HG03565 (cell line): ENCODE data around the gene SLC39A11.

Experiments
- ATAC-seq: cut with Tn5 transposase; IDR thresholded peaks from one replicate; pipeline ENCODE4 v1.9.1; 2021; ENCODE audit warnings: mild to moderate bottlenecking, moderate library complexity; ENCODE audit not compliant: unreplicated experiment

Gene SLC39A11

DNA sequence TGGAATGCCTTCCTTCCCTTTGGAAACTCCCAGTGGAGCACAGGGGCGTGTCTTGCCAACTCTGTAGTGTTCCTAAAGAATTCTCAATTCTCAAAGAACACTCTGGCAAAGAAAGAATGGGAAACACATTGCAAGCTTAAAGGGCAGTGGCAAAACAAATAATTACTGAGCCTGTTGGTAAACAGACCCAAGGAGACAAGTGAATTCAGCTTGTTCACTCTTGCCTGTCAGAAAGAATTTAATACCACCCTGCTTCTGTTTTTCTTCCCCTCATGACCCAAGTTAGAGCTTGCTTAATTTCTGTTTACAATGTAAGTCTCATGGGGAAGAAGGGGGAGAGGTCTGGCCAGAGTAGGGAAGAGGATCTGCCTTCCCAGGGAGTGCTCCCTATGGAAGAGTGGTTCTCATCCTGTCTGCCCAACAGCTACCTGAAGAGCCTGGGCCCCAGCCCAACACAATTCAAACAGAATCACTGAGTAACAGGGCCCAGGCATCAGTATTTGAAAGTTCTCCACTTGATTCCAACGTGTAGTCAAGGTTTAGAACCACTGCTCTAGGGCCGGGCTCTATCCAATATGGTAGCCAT is 386.0 kb downstream of the SLC39A11 start:
- ATAC-seq: no peak

DNA sequence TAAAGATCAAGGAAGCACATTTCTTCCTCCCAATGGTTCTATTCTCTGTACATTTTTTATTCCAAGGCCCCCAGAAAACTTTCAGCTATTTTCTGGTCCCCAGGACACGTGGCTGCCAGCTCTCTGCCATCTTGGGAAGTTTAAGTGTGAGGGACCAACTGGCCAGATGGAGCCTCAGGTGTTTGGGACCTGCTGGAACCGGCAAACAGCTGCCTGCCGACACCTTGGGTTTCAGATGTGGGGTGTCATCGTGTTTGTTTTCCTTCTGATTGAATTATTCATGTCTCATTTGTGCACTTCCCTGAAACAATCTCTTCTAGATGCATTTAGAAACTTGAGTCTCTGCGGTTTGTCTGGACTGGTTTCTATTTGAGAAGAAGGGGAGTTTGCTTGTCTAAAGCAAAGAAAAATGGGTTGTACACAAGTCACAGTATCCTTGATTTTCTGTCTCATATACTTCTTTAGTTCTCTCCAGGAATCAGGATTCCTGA is 386.5 kb downstream of the SLC39A11 start:
- peak; percentile 91 for ATAC-seq

DNA sequence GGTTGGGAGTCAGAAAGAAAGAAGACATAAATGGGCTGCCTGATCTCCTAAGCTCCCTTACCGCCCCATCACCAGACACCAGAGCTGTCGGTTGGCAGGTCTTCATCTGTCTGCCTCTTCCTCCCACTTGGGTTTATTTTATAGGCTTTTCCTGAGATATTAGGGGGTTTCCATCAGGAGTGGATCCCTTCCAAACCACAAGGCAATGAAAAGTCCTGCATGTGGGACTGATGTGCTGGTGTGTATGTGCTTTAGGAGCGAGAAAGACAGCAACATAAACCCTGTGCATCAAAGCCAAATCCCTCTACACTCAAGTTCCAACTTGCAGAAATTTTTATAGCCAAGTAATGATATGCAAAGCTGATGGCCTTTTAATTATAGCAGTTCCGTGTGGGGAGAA is 389.5 kb downstream of the SLC39A11 start:
- ATAC-seq: no peak

DNA sequence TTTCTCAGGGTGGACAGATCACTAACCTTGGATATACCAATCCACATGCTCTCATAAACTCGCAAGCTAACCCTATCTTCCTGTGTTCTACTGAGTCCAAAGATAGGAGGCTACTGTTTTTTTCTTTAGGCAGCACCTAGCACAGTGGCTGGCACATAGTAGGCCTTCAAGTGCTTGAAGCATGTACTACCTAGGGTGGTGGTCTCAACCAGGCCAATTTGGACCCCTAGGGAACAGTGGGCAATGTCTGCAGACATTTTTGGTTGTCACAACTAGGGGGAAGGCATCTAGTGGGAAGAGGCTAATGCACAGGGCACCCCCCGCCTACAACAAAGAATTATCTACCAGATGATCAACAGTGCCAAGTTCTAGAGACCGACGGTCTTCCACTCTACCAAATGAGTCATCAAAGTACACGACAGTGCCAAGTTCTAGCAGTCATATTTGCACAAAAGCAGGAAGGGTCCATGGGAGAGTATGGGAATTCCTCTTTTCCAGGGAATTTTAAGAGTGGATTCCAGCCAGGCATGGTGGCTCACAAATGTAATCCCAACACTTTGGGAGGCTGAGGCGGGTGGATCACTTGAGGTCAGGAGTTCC is 390.3 kb downstream of the SLC39A11 start:
- ATAC-seq: no peak

DNA sequence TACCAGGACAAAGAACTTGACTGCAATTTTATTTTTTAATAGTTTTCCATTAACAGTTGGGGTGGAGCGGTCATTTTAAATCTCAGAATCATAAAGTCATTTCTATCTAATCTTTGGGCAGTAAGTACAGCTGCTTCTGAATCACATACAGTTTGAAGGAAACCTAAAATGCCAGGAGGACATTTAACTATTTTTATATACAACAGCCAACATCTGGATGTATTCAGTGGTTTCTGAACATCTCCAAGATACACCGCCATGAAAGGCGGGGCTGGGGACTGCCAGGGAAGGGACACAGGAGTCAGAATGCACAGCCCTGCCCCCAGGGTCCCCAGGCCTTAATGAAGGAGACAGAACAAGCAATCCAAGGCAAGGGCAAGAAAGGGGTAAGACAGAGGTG is 392.3 kb downstream of the SLC39A11 start:
- ATAC-seq: no peak

DNA sequence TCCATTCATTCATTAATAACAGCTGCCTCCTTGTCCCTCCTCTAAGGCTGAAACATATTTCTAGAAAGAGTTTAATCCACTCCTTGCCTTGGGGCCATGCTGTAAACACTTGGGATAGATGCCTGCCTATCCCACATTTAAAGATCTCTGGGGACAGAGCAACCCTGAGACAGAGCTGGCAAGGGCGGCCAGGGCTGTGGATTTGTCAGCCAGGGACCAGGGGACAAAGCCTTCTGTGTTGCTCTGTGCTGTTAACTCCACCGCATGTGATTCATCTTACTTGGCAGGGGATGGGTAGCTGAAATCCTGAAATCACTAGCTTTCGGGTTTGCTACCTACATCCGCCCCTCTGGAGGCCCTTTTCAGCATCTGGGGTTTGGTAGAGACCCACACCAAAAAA is 392.9 kb downstream of the SLC39A11 start:
- no peak for ATAC-seq

DNA sequence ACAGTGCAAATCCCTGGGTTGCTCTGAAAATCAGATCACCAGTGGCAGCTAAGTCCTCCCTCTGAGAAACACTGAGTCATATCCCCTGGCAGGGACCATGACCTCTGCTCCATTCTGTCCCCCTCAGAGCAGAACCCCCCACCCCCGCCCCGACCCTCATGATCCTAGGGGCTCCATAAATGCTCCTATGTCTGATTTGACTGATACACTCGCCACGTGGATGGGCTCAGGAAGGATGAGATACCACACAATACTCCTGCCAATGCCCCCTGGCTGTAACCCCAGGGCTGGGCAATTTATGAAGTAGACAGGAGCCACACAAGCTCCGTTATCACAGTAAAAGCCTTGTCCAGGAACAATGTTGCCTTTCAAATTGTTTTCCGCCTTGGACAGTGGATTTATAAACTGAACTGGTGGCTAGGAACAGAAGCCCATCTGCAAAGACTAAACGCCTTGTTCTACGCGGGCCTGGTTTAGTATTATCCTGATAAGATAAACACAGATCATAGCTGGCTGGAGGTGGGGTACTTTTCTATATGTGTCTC is 394.8 kb downstream of the SLC39A11 start:
- no peak for ATAC-seq

DNA sequence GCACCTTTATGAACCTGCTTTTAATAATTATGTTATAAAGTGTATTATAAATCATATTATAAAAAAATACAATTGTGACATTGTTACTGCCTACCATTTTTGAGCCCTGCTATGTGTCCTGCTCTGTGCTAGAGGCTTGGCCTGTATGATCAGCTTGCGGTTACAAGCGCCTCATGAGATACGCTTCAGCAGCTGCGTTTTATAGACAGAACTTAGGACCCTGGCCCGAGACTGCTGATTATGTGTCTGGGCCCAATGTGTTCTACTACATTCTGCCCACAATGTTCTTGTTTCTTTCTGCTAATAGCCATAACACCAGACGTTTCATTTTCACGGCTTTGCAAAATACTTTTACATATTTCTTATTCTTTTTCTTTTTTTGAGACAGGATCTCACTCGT is 395.8 kb downstream of the SLC39A11 start:
- ATAC-seq: no peak

DNA sequence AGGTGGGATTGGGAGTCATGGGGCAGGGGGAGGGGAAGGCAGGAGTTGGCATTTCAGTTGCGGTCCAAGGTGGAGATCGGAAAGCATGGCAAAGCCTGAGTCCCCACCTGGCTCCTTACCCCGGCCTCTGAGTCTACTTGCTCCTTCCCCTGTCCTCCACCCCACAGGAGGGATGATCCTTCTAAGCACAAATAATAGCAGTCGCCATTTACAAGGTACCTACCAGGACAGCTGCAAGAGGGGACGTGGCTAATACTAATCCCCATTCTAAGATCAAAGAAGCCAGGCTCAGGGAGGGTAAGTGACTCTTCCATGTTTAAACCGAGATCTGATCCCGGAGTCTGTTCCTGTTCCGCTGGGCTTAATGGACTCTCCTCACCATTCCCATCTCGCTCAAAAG is 396.3 kb downstream of the SLC39A11 start:
- no peak for ATAC-seq

DNA sequence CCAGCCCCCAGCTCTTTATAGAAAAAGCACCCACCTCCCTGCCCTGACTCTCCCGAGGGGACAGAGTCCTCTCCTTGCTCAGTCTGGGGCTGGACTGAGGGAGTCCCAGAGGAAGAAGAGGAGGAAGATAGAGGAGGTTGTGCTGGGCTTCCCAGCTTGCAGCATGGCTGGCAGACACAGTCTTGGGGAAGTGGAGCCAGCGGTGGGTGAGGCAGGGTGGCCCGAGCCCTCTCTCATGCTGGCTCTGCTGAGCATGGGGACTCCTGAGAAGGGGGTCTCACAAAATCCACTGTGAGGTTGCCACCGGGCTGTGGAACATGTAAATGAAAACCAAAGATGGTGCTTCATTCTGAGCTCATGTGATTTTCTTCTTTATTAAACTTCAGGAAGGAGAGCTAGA is 398.5 kb downstream of the SLC39A11 start:
- ATAC-seq: no peak

DNA sequence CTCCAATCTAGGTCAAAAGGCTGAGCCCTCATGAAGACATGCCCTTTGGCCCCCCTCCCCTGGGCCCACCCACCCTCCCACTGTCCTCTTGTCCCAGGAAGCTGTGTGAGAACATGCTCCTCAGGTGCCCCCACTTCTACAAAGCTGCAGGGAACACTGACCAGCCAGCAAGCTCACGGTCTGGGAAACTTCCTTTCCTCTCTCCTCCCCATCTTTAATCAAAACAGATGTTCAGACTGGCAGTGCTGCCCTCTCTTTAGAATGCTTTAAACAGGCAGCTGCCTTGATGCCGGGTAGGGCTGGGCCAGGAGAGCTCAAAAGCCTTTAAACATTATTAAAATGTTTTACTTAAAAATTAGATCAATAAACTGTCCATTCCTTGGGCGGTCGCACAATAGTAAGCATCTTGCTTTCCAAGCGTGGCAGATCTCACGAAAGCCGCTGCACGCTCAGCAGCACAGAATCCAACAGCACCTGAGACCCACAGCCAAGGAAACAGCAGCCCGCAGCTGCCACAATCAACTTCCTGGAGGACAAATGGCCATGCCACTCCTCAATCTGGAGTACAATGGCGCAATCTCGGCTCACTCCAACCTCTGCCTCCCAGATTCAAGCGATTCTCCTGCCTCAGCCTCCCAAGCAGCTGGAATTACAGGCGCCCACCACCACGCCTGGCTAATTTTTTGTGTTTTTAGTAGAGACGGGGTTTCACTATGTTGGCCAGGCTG is 399.2 kb downstream of the SLC39A11 start:
- no peak for ATAC-seq

DNA sequence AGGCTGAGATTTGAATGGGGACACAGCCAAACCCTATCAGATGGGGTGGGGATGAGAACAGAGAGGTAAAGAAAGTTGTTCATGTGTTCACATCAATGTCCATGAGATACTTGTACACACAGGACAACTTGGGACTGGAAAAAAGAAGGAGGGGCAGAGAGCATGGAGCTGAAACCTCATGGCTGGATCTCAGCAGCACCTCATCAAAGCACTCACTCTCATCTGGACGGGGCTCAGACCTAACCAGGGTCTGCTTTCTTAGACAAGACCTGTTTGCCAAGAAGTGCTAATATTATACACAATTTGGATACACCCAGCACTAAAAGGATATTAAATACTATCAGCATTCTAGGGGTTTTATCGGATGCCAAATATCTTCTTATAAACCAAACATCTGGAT is 399.8 kb downstream of the SLC39A11 start:
- ATAC-seq: no peak

DNA sequence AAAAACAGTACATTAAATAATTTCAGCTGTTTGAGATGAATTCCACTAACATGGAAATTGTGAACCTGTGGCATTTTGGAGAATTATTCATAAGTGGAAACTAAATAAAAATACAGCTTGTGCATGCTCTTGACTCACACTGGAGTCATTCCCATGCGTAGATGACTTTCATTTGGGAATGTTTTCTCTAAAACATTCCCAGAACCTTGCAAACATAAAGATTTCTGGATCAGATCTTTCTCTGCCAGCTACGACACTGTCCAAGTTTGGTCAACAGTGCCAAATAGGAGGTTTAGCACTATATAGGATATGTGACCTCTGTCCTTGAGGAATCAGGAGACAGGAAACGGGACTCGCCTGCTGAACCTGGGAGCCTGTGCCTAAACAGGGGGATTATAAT is 400.9 kb downstream of the SLC39A11 start:
- no peak for ATAC-seq

DNA sequence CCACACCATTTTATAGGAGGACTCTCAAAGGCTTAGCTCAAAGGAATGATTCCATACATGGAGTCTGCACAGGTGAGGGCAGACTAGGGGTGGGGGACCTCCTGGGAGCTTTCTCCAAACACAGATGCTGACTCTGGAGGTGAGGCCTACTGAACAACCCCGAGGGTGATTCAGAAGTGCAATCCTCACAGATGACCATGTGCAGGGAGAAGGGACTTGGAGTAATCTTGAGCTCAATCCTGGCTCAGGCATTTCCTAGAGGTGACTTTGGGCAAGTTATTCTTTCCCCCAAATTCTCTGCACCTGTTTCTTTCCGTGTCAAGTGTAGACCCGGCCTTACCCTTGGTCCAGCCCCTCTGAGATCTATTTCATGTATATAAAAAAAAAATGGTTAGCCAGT is 401.5 kb downstream of the SLC39A11 start:
- no peak for ATAC-seq

DNA sequence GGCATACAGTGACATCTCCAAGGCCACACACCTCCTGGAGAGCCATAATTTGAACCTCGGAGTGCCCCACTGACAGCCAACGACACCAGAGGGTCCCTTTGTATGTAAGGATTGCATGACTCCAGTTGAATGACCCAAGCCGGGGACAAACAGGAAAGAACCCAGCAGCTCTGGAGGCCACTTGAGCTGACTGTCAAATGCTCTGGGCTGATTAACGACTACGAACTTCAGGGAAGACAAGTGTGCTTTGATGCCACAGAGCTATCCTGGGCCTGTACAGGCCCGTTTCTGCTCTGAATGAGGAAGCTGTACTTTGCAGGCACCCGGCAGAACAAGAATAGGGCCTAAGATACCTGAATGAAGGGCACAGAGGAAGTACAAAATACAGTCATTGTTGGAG is 404.6 kb downstream of the SLC39A11 start:
- no peak for ATAC-seq

DNA sequence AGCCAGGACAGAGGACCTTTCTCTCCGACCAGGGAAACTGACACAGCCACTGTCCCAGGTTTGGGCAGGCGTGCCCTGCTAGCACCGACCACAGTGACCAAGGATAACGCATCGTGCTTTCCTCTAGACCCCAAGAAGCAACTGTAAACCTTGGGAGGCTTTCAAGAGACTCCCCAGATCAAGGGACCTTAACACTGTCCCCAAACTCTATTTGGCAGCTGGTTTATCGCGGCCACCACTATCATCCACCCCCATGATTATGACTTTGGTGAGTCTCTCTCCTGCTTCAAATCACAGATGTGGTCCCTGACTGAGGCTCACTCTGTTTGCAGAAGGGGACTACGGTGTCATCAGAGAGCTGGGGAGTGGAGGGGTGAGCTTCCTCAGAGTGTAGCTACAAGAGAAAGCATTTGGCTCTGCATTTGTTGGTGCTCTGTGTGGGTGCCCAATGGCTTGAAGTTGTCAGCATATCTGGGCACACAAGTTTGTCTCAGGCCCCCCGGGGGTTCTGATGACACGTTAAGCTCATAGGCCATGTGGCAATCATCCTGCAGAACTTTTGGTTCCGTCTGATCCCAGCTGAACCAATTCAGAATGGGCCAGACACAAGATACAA is 408.0 kb downstream of the SLC39A11 start:
- no peak for ATAC-seq

DNA sequence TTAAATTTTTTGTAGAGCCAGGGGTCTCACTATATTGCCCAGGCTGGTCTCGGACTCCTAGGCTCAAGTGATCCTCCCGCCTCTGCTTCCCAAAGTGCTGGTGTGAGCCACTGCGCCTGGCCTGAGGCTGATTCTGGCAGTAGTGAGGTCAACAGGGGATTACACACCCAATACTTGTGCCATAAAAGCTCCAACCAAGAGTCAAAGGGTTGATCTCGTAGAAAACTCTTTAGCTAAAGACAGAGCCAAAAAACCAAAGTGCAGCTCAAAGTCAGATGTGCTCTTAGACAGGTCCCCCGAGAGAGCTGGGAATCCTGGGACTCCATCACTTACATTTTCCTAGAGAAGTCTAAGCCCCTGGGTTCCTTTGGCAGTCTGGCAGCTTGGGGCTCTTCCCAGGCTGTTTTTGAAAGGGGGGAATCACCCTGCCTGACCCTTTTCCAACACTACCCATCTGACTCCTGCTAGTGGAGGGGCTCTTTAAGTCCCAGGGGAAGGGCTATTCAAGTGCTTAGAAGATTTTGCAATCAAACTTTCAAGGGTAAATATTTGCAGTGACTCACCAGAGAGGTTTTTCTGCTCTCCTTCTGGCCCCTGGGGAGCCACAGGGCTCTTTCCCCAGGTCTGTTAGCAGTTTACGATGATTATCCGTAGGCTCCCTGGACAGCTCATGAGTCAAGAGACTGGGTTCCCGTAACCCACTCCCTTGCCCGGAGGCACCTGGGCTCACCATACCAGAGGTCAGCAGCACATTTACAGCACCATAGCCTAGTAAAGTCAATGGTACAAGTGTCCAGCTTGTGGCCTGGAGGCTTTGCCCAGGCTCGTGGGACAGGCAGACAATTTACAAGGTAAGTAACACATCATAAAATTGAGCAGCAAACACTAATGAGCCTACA is 408.7 kb downstream of the SLC39A11 start:
- no peak for ATAC-seq

DNA sequence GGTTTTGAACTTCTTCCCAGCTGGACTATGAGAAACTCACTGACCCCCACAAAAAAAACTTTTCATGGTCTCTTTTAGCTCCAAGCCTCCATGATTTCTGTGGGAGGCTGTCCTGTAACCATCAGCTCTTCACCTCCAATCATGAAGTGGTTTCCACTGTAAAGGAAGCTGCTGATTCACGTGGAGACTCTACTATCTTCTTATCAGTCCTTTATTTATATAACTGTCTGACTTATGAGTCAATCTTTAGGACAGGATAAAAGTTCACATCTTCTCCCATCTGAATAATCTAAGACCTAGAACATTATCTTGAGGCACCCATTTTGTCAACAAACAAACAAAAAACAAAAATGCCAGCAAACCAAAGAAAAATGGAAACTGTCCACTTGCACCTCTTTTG is 409.9 kb downstream of the SLC39A11 start:
- no peak for ATAC-seq

DNA sequence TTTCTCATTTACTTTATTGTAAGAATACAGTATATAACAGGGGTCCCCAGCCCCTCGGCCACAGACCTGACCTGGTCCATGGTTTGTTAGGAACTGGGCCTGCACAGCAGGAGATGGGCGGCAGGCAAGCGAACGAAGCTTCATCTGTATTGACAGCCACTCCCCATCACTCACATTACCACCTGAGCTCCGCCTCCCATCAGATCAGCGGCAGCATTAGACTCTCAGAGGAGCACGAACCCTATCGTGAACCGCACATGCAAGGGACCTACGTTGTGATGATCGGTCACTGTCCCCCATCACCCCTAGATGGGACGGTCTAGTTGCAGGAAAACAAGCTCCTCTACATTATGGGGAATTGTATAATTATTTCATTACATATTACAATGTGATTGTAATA is 410.6 kb downstream of the SLC39A11 start:
- no peak for ATAC-seq

DNA sequence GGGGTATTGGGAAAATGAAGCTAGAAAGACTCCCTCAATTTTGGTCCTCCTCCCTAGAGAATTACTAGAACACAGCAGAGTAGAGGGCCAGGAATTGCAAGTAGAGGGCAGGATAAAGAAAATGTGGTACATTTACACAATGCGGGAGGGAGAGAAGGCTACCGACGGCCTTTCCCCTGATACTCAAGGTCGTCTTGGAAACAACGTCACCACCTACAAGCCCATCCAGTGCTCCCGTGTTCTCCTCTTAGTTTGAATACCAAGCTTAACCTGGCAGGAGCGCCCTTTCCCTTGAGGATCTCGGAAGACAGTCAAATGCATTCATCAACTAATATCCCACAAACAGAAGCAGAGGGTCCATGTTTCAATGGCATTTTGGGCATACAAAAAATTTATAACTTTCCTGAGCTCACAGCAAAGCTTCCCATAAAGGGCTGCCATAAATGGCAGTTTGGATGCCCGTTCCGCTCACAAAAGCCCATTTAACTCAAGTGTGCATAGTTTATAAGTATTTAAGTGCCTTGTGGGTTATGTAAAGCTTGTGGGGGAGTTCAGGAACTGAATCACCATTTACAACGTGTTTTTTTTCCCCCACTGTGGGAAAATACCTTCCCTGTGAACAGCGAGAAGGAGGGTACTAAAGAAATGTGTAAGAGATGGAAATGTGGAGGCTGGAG is 414.6 kb downstream of the SLC39A11 start:
- no peak for ATAC-seq
